Sigmoid colon (tissue), 4 donors: ENCODE measurements around the gene SNRPD2.
"Not testable (repeated sequence)": the region's sequence is repeated elsewhere in the genome, so short reads cannot be mapped to it uniquely, and the experiment has no call there.

Source experiments
- CTCF ChIP-seq, 4 experiments: fragments of 450-650 bp in 3 of 4; fragments of 200-600 bp in 1 of 4; IDR thresholded peaks; one replicate each; pipeline ENCODE4 v1.5.1; 2016 to 2019; ENCODE audit warnings: antibody characterized with exemption in 4 of 4, mild to moderate bottlenecking in 3 of 4, moderate library complexity in 2 of 4
- EP300 ChIP-seq, 4 donors: sonication (generic); formaldehyde crosslinking; IDR thresholded peaks; one replicate each; pipeline ENCODE4 v1.6.1; 2017; ENCODE audit warnings: antibody characterized with exemption in 4 of 4

- TF ChIP-seq CTCF, EP300 (IDR thresholded peaks at IDR 0.05): not testable (repeated sequence)
Measured at GRCh38 chr19:45728683-45729082, 36.9 kb upstream of the SNRPD2 start.
